Small intestine (tissue), 7 donors: Measurements from ENCODE around the gene DNAJC15. TPM values are rescaled to one million over a fixed set of nuclear protein-coding genes. Genes with fewer than 3 reads are reported as not detected.

ENCODE experiments used
- DNase-seq, 2 donors: peaks; one replicate each; pipeline versions ENCODE4 v3.0.0 to v3.0.0-alpha.2; 2013
- FAIRE-seq: peaks from 2 replicates; lab custom pipeline; 2012; peaks lifted over from hg19 to GRCh38; lab: Jason Lieb, UNC
- H3K27ac ChIP-seq, 3 donors: one replicate each; pipeline ENCODE4 v1.5.1; 2013; ENCODE audit warnings: low read length in 2 of 3, mild to moderate bottlenecking in 2 of 3, control low read depth in 1 of 3, inconsistent platforms in 1 of 3, low read depth in 1 of 3, moderate library complexity in 1 of 3
- H3K27me3 ChIP-seq, 3 donors: one replicate each; pipeline ENCODE4 v1.6.1; 2013; ENCODE audit warnings: low read length in 3 of 3, inconsistent platforms in 1 of 3; ENCODE audit not compliant: control insufficient read depth in 3 of 3, insufficient read depth in 3 of 3
- H3K36me3 ChIP-seq, 3 donors: one replicate each; pipeline ENCODE4 v1.6.1; 2013; ENCODE audit warnings: low read length in 3 of 3, inconsistent platforms in 1 of 3, low read depth in 1 of 3, mild to moderate bottlenecking in 1 of 3, moderate library complexity in 1 of 3; ENCODE audit not compliant: control insufficient read depth in 3 of 3, insufficient read depth in 2 of 3
- H3K4me1 ChIP-seq, 3 donors: one replicate each; pipeline ENCODE4 v1.6.1; 2013; ENCODE audit warnings: low read length in 2 of 3, inconsistent platforms in 1 of 3, low read depth in 1 of 3, mild to moderate bottlenecking in 1 of 3, moderate library complexity in 1 of 3; ENCODE audit not compliant: control insufficient read depth in 3 of 3, insufficient read depth in 2 of 3
- H3K4me3 ChIP-seq, 3 donors: one replicate each; pipeline ENCODE4 v1.5.1; 2013; ENCODE audit warnings: low read length in 3 of 3, control low read depth in 1 of 3, inconsistent platforms in 1 of 3, low read depth in 1 of 3, mild to moderate bottlenecking in 1 of 3, moderate library complexity in 1 of 3
- H3K9me3 ChIP-seq, 2 donors: one replicate each; pipeline ENCODE4 v1.6.1; 2013; ENCODE audit warnings: low read depth in 1 of 2, low read length in 1 of 2; ENCODE audit not compliant: control insufficient read depth in 2 of 2, insufficient read depth in 1 of 2
- WGBS, 3 donors: extraction: QIAGEN DNeasy Blood & Tissue Kit; methylation state at CpG; one replicate each; pipeline ENCODE4 v1.1.7; 2013; 5-methylcytosine and 5-hydroxymethylcytosine counted together
- polyA plus RNA-seq, 4 donors: library from polyadenylated mRNA; stranded (reverse) in 3 of 4; unstranded in 1 of 4; fragments of 200-250 nt in 3 of 4; fragments of 120-200 nt in 1 of 4; gene quantifications; one replicate each; pipeline versions ENCODE4 v1.2.1 to v1.2.3, GENCODE V29; 2013
- donor health status: healthy with polysubstance abuse.
- donor health status: control.
- donor health status: control.
- donor health status: Bipolar disorder and iron deficiency.
- donor health status: healthy.

DNAJC15 gene
- polyA plus RNA-seq, 4 donors, result 23.3 to 37.2 (median 29.9) TPM

DNA sequence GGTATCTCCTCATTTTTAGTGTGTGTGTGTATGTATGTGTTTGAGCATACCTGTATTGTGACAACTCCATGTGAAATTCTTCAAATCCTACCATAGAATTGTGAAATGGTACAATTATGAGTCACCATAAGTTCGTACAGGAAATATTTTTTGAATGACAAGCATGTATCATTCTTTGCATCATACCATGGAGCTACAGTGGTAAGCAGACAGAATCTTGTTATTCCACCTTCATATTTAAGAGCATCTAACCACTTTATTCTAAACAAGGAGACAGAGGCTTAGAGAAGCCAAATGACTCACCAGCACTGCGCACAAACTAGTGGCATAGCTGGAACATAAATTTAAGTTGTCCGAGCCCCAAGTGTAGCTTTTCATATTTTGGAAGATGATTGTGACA, 26.8 kb upstream of the DNAJC15 start:
- Histone ChIP-seq H3K36me3 (no peaks in the 10 kb centered on the region), H3K4me3 (no peak overlapping the region), H3K27ac (no peak overlapping the region), H3K4me1 (peaks cover 0 to 8% (median 3%) of the 10 kb centered on the region in 3 donors), H3K27me3 (no peaks in the 10 kb centered on the region), H3K9me3 (no peaks in the 10 kb centered on the region)
- DNase-seq (no peak), FAIRE-seq (no peak)
- WGBS, 3 donors, result 76 to 81% (median 77%) methylated on average over 3 of the region's 3 CpGs

GRCh38 chr13:42997381-42997780, 26.0 kb upstream of the DNAJC15 start:
- H3K36me3 ChIP-seq, result no peaks in the 10 kb centered on the region
- no peaks in the 10 kb centered on the region for H3K9me3 ChIP-seq
- no peak overlapping the region for H3K4me3 ChIP-seq
- WGBS, 3 donors, result 81 to 88% (median 81%) methylated on average over 2 of the region's 2 CpGs
- no peaks in the 10 kb centered on the region for H3K27me3 ChIP-seq
- DNase-seq, result no peak
- FAIRE-seq, result no peak
- H3K4me1 ChIP-seq, result peaks cover 0 to 8% (median 3%) of the 10 kb centered on the region in 3 donors
- no peak overlapping the region for H3K27ac ChIP-seq

GRCh38 chr13:42999491-42999890, 23.9 kb upstream of the DNAJC15 start:
- DNase-seq, result no peak
- Histone ChIP-seq H3K27ac (no peak overlapping the region), H3K4me1 (no peaks in the 10 kb centered on the region), H3K27me3 (no peaks in the 10 kb centered on the region), H3K9me3 (no peaks in the 10 kb centered on the region), H3K4me3 (no peak overlapping the region), H3K36me3 (no peaks in the 10 kb centered on the region)
- 83 to 94% (median 84%) methylated on average over 2 of the region's 2 CpGs for WGBS, 3 donors
- FAIRE-seq, result no peak

- Histone ChIP-seq H3K27me3 (no peaks in the 10 kb centered on the region), H3K9me3 (no peaks in the 10 kb centered on the region), H3K36me3 (no peaks in the 10 kb centered on the region), H3K4me3 (no peak overlapping the region), H3K4me1 (no peaks in the 10 kb centered on the region), H3K27ac (no peak overlapping the region)
- WGBS, 3 donors, result 71 to 75% (median 71%) methylated on average over 4 of the region's 4 CpGs
- FAIRE-seq (no peak), DNase-seq (no peak)
Observed at GRCh38 chr13:43000676-43001075, 22.7 kb upstream of the DNAJC15 start.

- WGBS, 3 donors, result 89 to 93% (median 92%) methylated on average over 2 of the region's 2 CpGs
- no peak for FAIRE-seq
- H3K4me3 ChIP-seq, result no peak overlapping the region
Observed at GRCh38 chr13:43002021-43002420, 21.4 kb upstream of the DNAJC15 start.

DNA sequence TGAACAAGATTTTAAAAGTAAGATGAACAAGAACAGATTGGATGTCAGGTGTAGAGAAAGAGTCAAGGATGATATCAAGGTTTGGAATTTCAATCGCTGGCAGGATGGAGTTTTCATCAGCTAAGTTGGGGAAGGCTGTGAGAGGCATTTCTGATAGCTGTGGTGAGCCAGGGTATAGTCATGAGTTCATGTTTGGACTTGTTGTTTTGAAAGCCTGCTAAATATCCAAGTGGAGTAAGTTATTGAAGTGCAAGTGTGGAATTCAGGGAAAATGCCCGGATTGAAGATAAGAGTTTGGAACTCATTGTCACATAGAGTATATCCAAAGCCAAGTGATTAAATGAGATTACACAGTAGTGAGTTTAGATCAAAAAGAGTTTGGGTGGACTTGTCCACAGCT, 20.4 kb upstream of the DNAJC15 start:
- no peak overlapping the region for H3K4me3 ChIP-seq
- 92 to 97% (median 95%) methylated on average over 2 of the region's 2 CpGs for WGBS, 3 donors
- H3K36me3 ChIP-seq, result no peaks in the 10 kb centered on the region
- DNase-seq, result no peak
- no peak overlapping the region for H3K27ac ChIP-seq
- no peaks in the 10 kb centered on the region for H3K27me3 ChIP-seq
- H3K4me1 ChIP-seq, result no peaks in the 10 kb centered on the region
- H3K9me3 ChIP-seq, result no peaks in the 10 kb centered on the region
- no peak for FAIRE-seq

More at GRCh38 chr13:43002021-43002420, 21.4 kb upstream of the DNAJC15 start:
- no peak for DNase-seq
- Histone ChIP-seq H3K9me3 (no peaks in the 10 kb centered on the region), H3K27ac (no peak overlapping the region), H3K4me1 (no peaks in the 10 kb centered on the region), H3K27me3 (no peaks in the 10 kb centered on the region), H3K36me3 (no peaks in the 10 kb centered on the region)

DNA sequence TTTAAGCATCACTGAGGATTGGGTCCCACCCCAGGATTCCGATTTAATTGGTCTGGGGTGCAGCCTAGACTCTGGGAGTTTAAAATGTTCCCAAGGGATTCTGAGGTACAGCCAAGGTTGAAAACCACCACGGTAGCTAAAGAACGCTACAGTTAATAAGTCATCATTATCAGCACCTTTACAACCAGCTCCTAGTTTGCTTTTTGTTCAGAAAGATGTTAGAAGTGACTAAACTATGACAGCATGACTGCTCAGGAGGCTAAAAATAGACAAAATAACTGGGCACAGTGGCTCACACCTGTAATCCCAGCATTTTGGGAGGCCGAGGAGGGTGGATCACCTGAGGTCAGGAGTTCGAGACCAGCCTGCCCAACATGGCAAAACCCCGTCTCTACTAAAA, 19.7 kb upstream of the DNAJC15 start:
- WGBS, 3 donors, result 94 to 98% (median 96%) methylated on average over 6 of the region's 6 CpGs
- no peak for DNase-seq
- Histone ChIP-seq H3K36me3 (no peaks in the 10 kb centered on the region), H3K27me3 (no peaks in the 10 kb centered on the region), H3K4me3 (no peak overlapping the region), H3K9me3 (no peaks in the 10 kb centered on the region), H3K4me1 (no peaks in the 10 kb centered on the region), H3K27ac (no peak overlapping the region)
- FAIRE-seq, result no peak

GRCh38 chr13:43005460-43006236, 17.7 kb upstream of the DNAJC15 start:
- Histone ChIP-seq H3K4me3 (no peak overlapping the region), H3K4me1 (no peaks in the 10 kb centered on the region), H3K36me3 (no peaks in the 10 kb centered on the region), H3K9me3 (no peaks in the 10 kb centered on the region), H3K27me3 (no peaks in the 10 kb centered on the region), H3K27ac (no peak overlapping the region)
- 97 to 98% (median 97%) methylated on average over 3 of the region's 3 CpGs for WGBS, 3 donors
- no peak for DNase-seq
- FAIRE-seq, result no peak
